ENCODE measurements around the gene DDX47.

- TF ChIP-seq NR1H2 (CRISPR knock-in tag; IDR thresholded peaks at IDR 0.05) (no peak), POLR2AphosphoS5 (IDR thresholded peaks at IDR 0.05; ENCODE audit: control insufficient read depth, insufficient read depth, low read depth, low read length) (no peak), RFX5 (IDR thresholded peaks at IDR 0.05; ENCODE audit: low read depth, low read length) (no peak), FOXA1 (IDR thresholded peaks at IDR 0.05; ENCODE audit: borderline replicate concordance) (no peak), SRSF7 (optimal IDR thresholded peaks at IDR 0.05; ENCODE audit: low read depth, low read length) (no peak), GTF2A2 (tag; IDR thresholded peaks at IDR 0.05) (no peak), HMGXB4 (CRISPR knock-in tag; IDR thresholded peaks at IDR 0.05) (no peak), RERE (CRISPR knock-in tag; IDR thresholded peaks at IDR 0.05; ENCODE audit: borderline replicate concordance) (no peak), IRF2 (CRISPR knock-in tag; IDR thresholded peaks at IDR 0.05) (no peak), CHCHD3 (CRISPR knock-in tag; IDR thresholded peaks at IDR 0.05) (no peak), ZNF232 (CRISPR knock-in tag; IDR thresholded peaks at IDR 0.05) (no peak), ZSCAN29 (IDR thresholded peaks at IDR 0.05) (no peak)
- TF ChIP-seq, protein P1, sequence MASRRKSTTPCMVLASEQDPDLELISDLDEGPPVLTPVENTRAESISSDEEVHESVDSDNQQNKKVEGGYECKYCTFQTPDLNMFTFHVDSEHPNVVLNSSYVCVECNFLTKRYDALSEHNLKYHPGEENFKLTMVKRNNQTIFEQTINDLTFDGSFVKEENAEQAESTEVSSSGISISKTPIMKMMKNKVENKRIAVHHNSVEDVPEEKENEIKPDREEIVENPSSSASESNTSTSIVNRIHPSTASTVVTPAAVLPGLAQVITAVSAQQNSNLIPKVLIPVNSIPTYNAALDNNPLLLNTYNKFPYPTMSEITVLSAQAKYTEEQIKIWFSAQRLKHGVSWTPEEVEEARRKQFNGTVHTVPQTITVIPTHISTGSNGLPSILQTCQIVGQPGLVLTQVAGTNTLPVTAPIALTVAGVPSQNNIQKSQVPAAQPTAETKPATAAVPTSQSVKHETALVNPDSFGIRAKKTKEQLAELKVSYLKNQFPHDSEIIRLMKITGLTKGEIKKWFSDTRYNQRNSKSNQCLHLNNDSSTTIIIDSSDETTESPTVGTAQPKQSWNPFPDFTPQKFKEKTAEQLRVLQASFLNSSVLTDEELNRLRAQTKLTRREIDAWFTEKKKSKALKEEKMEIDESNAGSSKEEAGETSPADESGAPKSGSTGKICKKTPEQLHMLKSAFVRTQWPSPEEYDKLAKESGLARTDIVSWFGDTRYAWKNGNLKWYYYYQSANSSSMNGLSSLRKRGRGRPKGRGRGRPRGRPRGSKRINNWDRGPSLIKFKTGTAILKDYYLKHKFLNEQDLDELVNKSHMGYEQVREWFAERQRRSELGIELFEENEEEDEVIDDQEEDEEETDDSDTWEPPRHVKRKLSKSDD (conservative IDR thresholded peaks at IDR 0.05; ENCODE audit: low read length) = no peak
- TF ChIP-seq, protein P2, sequence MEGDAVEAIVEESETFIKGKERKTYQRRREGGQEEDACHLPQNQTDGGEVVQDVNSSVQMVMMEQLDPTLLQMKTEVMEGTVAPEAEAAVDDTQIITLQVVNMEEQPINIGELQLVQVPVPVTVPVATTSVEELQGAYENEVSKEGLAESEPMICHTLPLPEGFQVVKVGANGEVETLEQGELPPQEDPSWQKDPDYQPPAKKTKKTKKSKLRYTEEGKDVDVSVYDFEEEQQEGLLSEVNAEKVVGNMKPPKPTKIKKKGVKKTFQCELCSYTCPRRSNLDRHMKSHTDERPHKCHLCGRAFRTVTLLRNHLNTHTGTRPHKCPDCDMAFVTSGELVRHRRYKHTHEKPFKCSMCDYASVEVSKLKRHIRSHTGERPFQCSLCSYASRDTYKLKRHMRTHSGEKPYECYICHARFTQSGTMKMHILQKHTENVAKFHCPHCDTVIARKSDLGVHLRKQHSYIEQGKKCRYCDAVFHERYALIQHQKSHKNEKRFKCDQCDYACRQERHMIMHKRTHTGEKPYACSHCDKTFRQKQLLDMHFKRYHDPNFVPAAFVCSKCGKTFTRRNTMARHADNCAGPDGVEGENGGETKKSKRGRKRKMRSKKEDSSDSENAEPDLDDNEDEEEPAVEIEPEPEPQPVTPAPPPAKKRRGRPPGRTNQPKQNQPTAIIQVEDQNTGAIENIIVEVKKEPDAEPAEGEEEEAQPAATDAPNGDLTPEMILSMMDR (IDR thresholded peaks at IDR 0.05 in 2 of 3, conservative IDR thresholded peaks at IDR 0.05 in 1 of 3; ENCODE audit: insufficient read depth in 2 of 3, low read depth in 1 of 3, low read length in 3 of 3) = no peak
These were observed 55.5 kb downstream of the DDX47 start for GRCh38 chr12:12868477-12869235.
